ENCODE results near the gene HSPA12B.
A peak's percentile ranks its signal among the peaks of the same experiment; 100 is the strongest.

The HSPA12B gene

DNA sequence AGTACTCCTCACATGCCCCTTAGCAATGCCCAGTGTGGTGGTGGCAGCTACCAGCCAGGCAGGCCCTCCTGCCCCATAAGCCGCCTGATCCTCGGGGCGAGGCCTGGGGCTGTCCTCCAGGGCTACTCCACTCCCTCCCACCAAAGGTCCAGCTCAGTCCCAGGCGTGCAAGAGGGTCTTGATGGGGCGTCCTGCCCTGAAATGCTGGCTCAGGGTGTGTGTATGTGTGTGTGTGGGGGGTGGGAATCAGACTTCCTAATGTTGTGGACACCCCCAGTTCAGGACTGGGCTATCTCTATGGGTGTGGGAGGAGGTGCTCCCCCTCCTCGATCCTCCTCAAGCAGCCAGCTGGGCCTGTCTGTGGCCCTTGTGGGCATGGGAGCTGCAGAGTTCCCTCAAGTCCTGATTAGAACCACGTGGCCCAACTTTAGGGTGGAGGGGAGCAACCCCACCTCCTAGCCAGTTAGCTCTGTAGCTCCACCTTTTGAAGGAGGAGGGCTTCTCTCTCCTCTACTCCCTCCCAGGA lies 7.5 kb downstream of the HSPA12B start:
- H3K36me3 ChIP-seq (ENCODE audit: control insufficient read depth, insufficient read depth, low read length), result no peaks in the 10 kb centered on the region
- no peak overlapping the region for H3K9ac ChIP-seq
- H3K4me3 ChIP-seq (ENCODE audit: low read depth, low read length), result no peak overlapping the region
- H3K27me3 ChIP-seq (ENCODE audit: control insufficient read depth, insufficient read depth, low read length), result no peaks in the 10 kb centered on the region
- TF ChIP-seq, protein P1, sequence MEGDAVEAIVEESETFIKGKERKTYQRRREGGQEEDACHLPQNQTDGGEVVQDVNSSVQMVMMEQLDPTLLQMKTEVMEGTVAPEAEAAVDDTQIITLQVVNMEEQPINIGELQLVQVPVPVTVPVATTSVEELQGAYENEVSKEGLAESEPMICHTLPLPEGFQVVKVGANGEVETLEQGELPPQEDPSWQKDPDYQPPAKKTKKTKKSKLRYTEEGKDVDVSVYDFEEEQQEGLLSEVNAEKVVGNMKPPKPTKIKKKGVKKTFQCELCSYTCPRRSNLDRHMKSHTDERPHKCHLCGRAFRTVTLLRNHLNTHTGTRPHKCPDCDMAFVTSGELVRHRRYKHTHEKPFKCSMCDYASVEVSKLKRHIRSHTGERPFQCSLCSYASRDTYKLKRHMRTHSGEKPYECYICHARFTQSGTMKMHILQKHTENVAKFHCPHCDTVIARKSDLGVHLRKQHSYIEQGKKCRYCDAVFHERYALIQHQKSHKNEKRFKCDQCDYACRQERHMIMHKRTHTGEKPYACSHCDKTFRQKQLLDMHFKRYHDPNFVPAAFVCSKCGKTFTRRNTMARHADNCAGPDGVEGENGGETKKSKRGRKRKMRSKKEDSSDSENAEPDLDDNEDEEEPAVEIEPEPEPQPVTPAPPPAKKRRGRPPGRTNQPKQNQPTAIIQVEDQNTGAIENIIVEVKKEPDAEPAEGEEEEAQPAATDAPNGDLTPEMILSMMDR (IDR thresholded peaks at IDR 0.05), result no peak
- peaks cover 36% of the 10 kb centered on the region for H3K4me1 ChIP-seq
- peak overlapping the region; percentile 79 for H2AFZ ChIP-seq
- H3K9me3 ChIP-seq (ENCODE audit: control insufficient read depth, low read length), result no peaks in the 10 kb centered on the region
- no peaks in the 10 kb centered on the region for H3K79me2 ChIP-seq
- H3K27ac ChIP-seq, result peak overlapping the region; percentile 42
- H3K4me2 ChIP-seq (ENCODE audit: low read length), result no peak overlapping the region

DNA sequence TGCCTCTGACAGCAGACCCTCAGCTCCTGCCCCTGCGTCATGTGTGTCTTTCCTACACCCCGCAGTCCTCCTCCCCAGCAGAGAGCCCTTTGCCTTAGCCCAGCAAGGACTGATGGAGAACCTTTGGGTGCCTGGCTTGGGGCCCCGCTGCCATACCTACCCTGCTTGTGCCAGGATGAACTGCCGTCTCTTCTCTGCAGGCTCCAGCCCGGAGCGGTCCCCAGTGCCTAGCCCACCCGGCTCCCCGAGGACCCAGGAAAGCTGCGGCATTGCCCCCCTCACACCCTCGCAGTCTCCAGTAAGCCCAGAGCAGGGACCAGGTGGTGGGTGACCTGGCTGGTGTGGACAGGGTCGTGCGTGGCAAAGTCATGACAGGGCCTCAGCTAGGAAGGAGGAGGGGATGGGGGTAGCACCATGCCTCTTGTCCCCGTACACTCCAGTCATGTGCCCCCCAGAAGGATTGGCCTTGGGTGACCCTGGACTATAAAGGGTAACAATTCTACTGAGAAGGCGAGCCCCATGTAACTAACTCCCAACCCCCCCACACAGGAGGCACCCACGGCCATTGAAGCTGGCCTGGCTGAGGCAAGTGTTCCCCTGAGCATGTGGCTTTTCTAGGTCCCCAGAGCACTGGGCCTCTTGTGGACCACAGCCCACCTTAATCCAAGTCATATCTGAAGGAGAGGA lies 8.3 kb downstream of the HSPA12B start:
- no peaks in the 10 kb centered on the region for H3K36me3 ChIP-seq (ENCODE audit: control insufficient read depth, insufficient read depth, low read length)
- H3K9me3 ChIP-seq (ENCODE audit: control insufficient read depth, low read length), result no peaks in the 10 kb centered on the region
- H3K4me2 ChIP-seq (ENCODE audit: low read length), result no peak overlapping the region
- H3K9ac ChIP-seq, result no peak overlapping the region
- H3K27ac ChIP-seq, result peak overlapping the region; percentile 42
- no peak overlapping the region for H3K4me3 ChIP-seq (ENCODE audit: low read depth, low read length)
- no peaks in the 10 kb centered on the region for H3K79me2 ChIP-seq
- no peaks in the 10 kb centered on the region for H3K27me3 ChIP-seq (ENCODE audit: control insufficient read depth, insufficient read depth, low read length)
- TF ChIP-seq, protein P1 (IDR thresholded peaks at IDR 0.05), result no peak
- H3K4me1 ChIP-seq, result peaks cover 41% of the 10 kb centered on the region
- H2AFZ ChIP-seq, result no peak overlapping the region

DNA sequence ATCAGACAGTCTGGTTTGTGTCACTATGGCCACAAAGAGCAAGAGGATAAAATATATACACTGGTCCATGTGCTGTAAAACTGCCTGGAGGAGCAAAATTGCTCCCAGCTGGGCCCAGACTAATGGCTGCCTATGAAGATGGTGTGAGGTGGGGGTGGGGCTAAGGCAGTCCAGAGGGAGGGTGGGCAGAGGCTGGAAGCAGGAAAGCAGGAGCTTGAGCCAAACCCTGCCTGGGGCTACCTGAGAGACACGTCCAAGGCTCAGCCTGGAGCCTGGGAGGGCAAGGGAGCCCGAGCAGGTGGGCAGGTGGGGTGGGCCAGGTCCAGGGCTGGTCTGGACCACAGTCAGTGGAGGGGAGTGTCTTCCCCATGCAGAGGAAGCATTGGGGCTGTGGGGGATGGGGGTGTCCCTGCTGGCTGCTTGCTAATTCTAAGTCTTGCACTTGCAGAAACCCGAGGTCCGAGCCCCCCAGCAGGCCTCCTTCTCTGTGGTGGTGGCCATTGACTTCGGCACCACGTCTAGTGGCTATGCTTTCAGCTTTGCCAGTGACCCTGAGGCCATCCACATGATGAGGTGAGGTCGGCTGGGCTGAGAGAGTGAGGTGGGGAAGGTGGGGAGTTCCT lies 9.5 kb downstream of the HSPA12B start:
- Histone ChIP-seq H3K4me1 (peaks cover 44% of the 10 kb centered on the region), H3K4me2 (ENCODE audit: low read length) (no peak overlapping the region), H3K27ac (no peak overlapping the region), H3K4me3 (ENCODE audit: low read depth, low read length) (no peak overlapping the region), H3K9ac (no peak overlapping the region), H3K36me3 (ENCODE audit: control insufficient read depth, insufficient read depth, low read length) (no peaks in the 10 kb centered on the region), H2AFZ (no peak overlapping the region), H3K9me3 (ENCODE audit: control insufficient read depth, low read length) (no peaks in the 10 kb centered on the region), H3K79me2 (no peaks in the 10 kb centered on the region), H3K27me3 (ENCODE audit: control insufficient read depth, insufficient read depth, low read length) (no peaks in the 10 kb centered on the region)
- TF ChIP-seq, protein P1 (IDR thresholded peaks at IDR 0.05), result no peak

DNA sequence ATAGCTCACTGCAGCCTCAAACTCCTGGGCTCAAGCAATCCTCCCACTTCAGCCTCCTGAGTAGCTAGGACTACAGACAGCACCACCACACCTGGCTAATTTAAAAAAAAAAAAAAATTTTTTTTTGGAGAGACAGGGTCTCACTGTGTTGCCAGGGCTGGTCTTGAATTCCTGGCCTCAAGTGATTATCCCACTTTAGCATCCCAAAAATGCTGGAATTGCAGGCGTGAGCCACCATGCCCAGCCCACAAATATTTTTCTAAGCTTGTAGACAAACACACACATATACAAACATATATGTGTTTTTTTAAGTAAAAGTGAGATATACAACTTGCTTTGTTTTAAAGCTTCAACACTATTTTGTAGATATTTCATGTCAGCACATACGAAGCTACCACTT lies 10.8 kb downstream of the HSPA12B start:
- H3K4me3 ChIP-seq (ENCODE audit: low read depth, low read length), result no peak overlapping the region
- H3K27ac ChIP-seq, result no peak overlapping the region
- peaks cover 34% of the 10 kb centered on the region for H3K4me1 ChIP-seq
- no peak overlapping the region for H2AFZ ChIP-seq
- H3K4me2 ChIP-seq (ENCODE audit: low read length), result no peak overlapping the region
- TF ChIP-seq, protein P1 (IDR thresholded peaks at IDR 0.05), result no peak
- no peaks in the 10 kb centered on the region for H3K36me3 ChIP-seq (ENCODE audit: control insufficient read depth, insufficient read depth, low read length)
- H3K9me3 ChIP-seq (ENCODE audit: control insufficient read depth, low read length), result no peaks in the 10 kb centered on the region
- H3K9ac ChIP-seq, result no peak overlapping the region
- H3K79me2 ChIP-seq, result no peaks in the 10 kb centered on the region
- H3K27me3 ChIP-seq (ENCODE audit: control insufficient read depth, insufficient read depth, low read length), result no peaks in the 10 kb centered on the region
